Lung (tissue), 13 donors: ENCODE measurements around the gene TPST2. TPM values are rescaled to one million over a fixed set of nuclear protein-coding genes. Genes with fewer than 3 reads are reported as not detected.

Experiments used
- ATAC-seq: fragments of 200-7000 bp; cut with Tn5 transposase; one replicate; pipeline ENCODE4 v1.9.1; 2020; ENCODE audit warnings: moderate number of reproducible peaks; ENCODE audit not compliant: insufficient read depth, low FRiP score
- DNase-seq, 3 donors: peaks; one replicate each; pipeline ENCODE4 v3.0.0-alpha.2; 2013 to 2017
- H3K27ac ChIP-seq, 2 donors: one replicate each; pipeline ENCODE4 v1.5.1; 2013; ENCODE audit warnings: mild to moderate bottlenecking in 2 of 2, moderate library complexity in 2 of 2, control low read depth in 1 of 2, inconsistent platforms in 1 of 2, low read depth in 1 of 2, low read length in 1 of 2
- H3K27me3 ChIP-seq, 3 donors: one replicate each; pipeline ENCODE4 v1.5.1; 2013; ENCODE audit warnings: low read length in 2 of 3; ENCODE audit not compliant: control insufficient read depth in 3 of 3, insufficient read depth in 3 of 3
- H3K36me3 ChIP-seq, 4 donors: one replicate each; pipeline ENCODE4 v1.5.1; 2013; ENCODE audit warnings: low read length in 4 of 4, mild to moderate bottlenecking in 1 of 4, moderate library complexity in 1 of 4; ENCODE audit not compliant: control insufficient read depth in 4 of 4, insufficient read depth in 4 of 4
- H3K4me1 ChIP-seq, 5 donors: one replicate each; pipeline ENCODE4 v1.5.1; 2013; ENCODE audit warnings: low read length in 5 of 5, mild to moderate bottlenecking in 2 of 5, moderate library complexity in 1 of 5; ENCODE audit not compliant: control insufficient read depth in 5 of 5, insufficient read depth in 5 of 5
- H3K4me3 ChIP-seq: one replicate; pipeline ENCODE4 v1.5.1; 2013; ENCODE audit warnings: mild to moderate bottlenecking, control low read depth, moderate library complexity
- H3K9ac ChIP-seq, 2 donors: one replicate each; pipeline ENCODE4 v1.5.1; 2013; ENCODE audit warnings: low read length in 2 of 2, control low read depth in 1 of 2; ENCODE audit not compliant: insufficient read depth in 1 of 2
- H3K9me3 ChIP-seq, 4 donors: one replicate each; pipeline ENCODE4 v1.5.1; 2013; ENCODE audit warnings: low read length in 3 of 4, mild to moderate bottlenecking in 1 of 4, moderate library complexity in 1 of 4; ENCODE audit not compliant: control insufficient read depth in 4 of 4, insufficient read depth in 3 of 4
- WGBS, 2 donors: extraction: QIAGEN DNeasy Blood & Tissue Kit; methylation state at CpG; one replicate each; pipeline ENCODE4 v1.1.7; 2013; 5-methylcytosine and 5-hydroxymethylcytosine counted together
- polyA plus RNA-seq, 2 donors: library from polyadenylated mRNA; stranded (reverse); fragments of 200-250 nt; gene quantifications; one replicate each; pipeline ENCODE4 v1.2.1, GENCODE V29; 2013
- small RNA-seq: library from RNA; depleted of rRNA; stranded (forward); fragments of <200 nt; gene quantifications from one replicate; pipeline ENCODE3, GENCODE V24; 2014; ENCODE audit warnings: low replicate concordance
- total RNA-seq, 2 donors: library from RNA; depleted of rRNA in 1 of 2; stranded (reverse); fragments of >200 nt in 1 of 2; gene quantifications; one replicate each; pipeline ENCODE4 v1.2.1, GENCODE V29; 2014 to 2021
- TF ChIP-seq, protein P1 (sequence below): IDR thresholded peaks from 2 replicates; pipeline ENCODE4 v1.5.1; 2012; ENCODE audit warnings: mild to moderate bottlenecking; ENCODE audit errors: control extremely low read depth, extremely low read depth
- donor health status: control.
- donor health status: control.
- donor health status: Bipolar disorder and iron deficiency.
- donor health status: healthy.
- donor health status: DM: yes; HTN: yes; CAD: no.

TPST2 gene
- total and polyA plus RNA-seq, 4 donors: 32.6 to 72.3 (median 59.9) TPM

DNA sequence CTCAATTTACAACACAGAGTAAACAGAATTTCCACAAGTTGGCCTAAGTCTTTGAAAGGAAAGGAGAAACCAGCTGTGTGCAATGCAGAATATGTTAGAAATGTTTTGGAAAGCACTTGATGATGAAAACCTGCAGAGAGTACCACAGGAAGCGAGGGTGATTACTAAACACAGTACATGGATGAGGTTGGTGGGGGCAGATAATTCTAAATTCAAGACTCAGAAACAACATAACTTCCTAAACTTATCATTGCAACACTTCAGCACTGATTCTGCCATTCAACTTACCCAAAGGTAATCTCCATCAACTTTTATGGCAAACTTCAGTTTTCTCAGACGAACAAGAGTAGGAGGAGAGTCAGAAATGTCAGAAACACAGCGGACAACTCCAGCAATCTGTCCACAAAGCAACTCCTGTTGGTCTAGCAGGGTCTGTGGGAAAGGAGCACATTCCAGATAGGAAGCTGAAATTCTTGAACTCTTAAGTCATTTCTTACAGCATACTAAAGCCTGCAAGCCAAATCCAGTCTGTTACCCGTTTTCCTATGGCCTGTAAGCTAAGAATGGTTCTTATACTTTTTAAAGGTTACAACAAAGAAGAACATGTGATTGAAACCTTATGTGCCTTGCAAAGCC, 113.1 kb downstream of the TPST2 start:
- TF ChIP-seq, protein P1, sequence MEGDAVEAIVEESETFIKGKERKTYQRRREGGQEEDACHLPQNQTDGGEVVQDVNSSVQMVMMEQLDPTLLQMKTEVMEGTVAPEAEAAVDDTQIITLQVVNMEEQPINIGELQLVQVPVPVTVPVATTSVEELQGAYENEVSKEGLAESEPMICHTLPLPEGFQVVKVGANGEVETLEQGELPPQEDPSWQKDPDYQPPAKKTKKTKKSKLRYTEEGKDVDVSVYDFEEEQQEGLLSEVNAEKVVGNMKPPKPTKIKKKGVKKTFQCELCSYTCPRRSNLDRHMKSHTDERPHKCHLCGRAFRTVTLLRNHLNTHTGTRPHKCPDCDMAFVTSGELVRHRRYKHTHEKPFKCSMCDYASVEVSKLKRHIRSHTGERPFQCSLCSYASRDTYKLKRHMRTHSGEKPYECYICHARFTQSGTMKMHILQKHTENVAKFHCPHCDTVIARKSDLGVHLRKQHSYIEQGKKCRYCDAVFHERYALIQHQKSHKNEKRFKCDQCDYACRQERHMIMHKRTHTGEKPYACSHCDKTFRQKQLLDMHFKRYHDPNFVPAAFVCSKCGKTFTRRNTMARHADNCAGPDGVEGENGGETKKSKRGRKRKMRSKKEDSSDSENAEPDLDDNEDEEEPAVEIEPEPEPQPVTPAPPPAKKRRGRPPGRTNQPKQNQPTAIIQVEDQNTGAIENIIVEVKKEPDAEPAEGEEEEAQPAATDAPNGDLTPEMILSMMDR: no peak
- DNase-seq: no peak
- Histone ChIP-seq H3K4me3 (no peak overlapping the region), H3K36me3 (peaks cover 3 to 33% (median 16%) of the 10 kb centered on the region in 4 donors), H3K27ac (no peak overlapping the region), H3K27me3 (no peaks in the 10 kb centered on the region), H3K4me1 (peaks cover 0 to 18% (median 7%) of the 10 kb centered on the region in 5 donors), H3K9ac (no peak overlapping the region), H3K9me3 (no peaks in the 10 kb centered on the region)
- WGBS, 2 donors: 45 to 80% methylated on average over 4 of the region's 4 CpGs
- no peak for ATAC-seq

DNA sequence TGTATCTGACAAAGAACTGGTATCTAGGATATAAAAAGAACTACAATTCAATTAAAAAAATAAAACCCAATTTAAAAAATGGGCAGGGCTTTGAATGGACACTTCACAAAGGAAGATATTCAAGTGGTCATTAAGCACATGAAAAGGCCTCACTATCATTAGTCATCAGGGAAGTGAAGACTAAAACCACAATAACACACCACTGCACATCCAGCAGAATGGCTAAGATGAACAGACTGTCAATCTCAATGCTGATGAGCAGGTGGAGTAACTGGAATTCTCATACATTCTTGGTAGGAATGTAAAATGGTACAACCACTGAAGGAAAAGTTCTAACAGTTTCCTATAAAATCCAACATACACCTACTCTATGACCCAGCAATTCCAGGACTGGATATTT, 115.2 kb downstream of the TPST2 start:
- TF ChIP-seq, protein P1: no peak
- Histone ChIP-seq H3K27ac (no peak overlapping the region), H3K4me3 (no peak overlapping the region), H3K36me3 (peaks cover 14 to 46% (median 36%) of the 10 kb centered on the region in 4 donors), H3K9me3 (no peaks in the 10 kb centered on the region), H3K9ac (no peak overlapping the region), H3K27me3 (no peaks in the 10 kb centered on the region), H3K4me1 (peaks cover 0 to 5% (median 0%) of the 10 kb centered on the region in 5 donors)
- DNase-seq: no peak
- no peak for ATAC-seq

Small RNAs within 50 kb of the gene (small RNA-seq; reads per million reads assigned to genes)
- gene MIR548J: 0.17 reads per million

Other genes with a start within 250 kb of the TPST2 start
- 1 to 10 TPM in 1 of 2 donors, under 1 TPM in 1; 0.31 to 1.4 TPM for gene ASPHD2, start 160.9 kb downstream of the TPST2 start, total RNA-seq
- 1 to 10 TPM in 1 of 2 donors, under 1 TPM in 1; 0.45 to 1.6 TPM for gene ASPHD2, start 160.9 kb downstream of the TPST2 start, polyA plus RNA-seq
- gene HPS4, start 106.3 kb downstream of the TPST2 start, total RNA-seq: 10 to 100 TPM; 31.6 to 48.5 TPM
- 10 to 100 TPM; 14.0 to 15.1 TPM for gene HPS4, start 106.3 kb downstream of the TPST2 start, polyA plus RNA-seq
- 10 to 100 TPM; 15.6 to 17.6 TPM for gene SRRD, start 106.3 kb downstream of the TPST2 start, total RNA-seq
- 10 to 100 TPM in 1 of 2 donors, 1 to 10 TPM in 1; 8.5 to 11.8 TPM for gene SRRD, start 106.3 kb downstream of the TPST2 start, polyA plus RNA-seq
- 10 to 100 TPM; 25.5 to 37.2 TPM for gene TFIP11, start 77.7 kb downstream of the TPST2 start, total RNA-seq
- 10 to 100 TPM; 18.4 to 23.5 TPM for gene TFIP11, start 77.7 kb downstream of the TPST2 start, polyA plus RNA-seq
- gene CRYBB1, start 27.9 kb upstream of the TPST2 start, total RNA-seq: under 1 TPM; 0.34 to 0.57 TPM
- gene CRYBB1, start 27.9 kb upstream of the TPST2 start, polyA plus RNA-seq: 1 to 10 TPM in 1 of 2 donors, under 1 TPM in 1; 0.14 to 1.1 TPM
- not detected for gene CRYBA4, start 31.8 kb upstream of the TPST2 start, total RNA-seq
- under 1 TPM; 0.06 to 0.22 TPM for gene CRYBA4, start 31.8 kb upstream of the TPST2 start, polyA plus RNA-seq
- gene MIAT, start 67.5 kb upstream of the TPST2 start, total RNA-seq: 1 to 10 TPM; 4.6 to 5.0 TPM
- 1 to 10 TPM; 1.7 to 5.4 TPM for gene MIAT, start 67.5 kb upstream of the TPST2 start, polyA plus RNA-seq